Endothelial cell (in vitro differentiated cells): ENCODE measurements around the gene SKAP2. TPM values are rescaled to one million over a fixed set of nuclear protein-coding genes. Genes with fewer than 3 reads are reported as not detected.

ENCODE experiments used
- DNase-seq: peaks from one replicate; pipeline ENCODE4 v3.0.0; 2021; ENCODE audit warnings: low spot score
- H3K27ac Mint-ChIP-seq: one replicate; pipeline ENCODE4 v1.8.0; 2021; ENCODE audit warnings: mixed read lengths, inconsistent platforms; ENCODE audit not compliant: unreplicated experiment
- H3K27me3 Mint-ChIP-seq: one replicate; pipeline ENCODE4 v1.8.0; 2021; ENCODE audit warnings: mild to moderate bottlenecking, moderate library complexity, mixed read lengths, inconsistent platforms; ENCODE audit not compliant: unreplicated experiment
- H3K36me3 Mint-ChIP-seq: one replicate; pipeline ENCODE4 v1.8.0; 2021; ENCODE audit warnings: mild to moderate bottlenecking, low read depth, mixed read lengths, inconsistent platforms; ENCODE audit not compliant: unreplicated experiment
- H3K4me1 Mint-ChIP-seq: one replicate; pipeline ENCODE4 v1.8.0; 2021; ENCODE audit warnings: mild to moderate bottlenecking, mixed read lengths, inconsistent platforms; ENCODE audit not compliant: unreplicated experiment
- H3K4me3 Mint-ChIP-seq: one replicate; pipeline ENCODE4 v1.8.0; 2021; ENCODE audit warnings: mild to moderate bottlenecking, mixed read lengths, inconsistent platforms; ENCODE audit not compliant: unreplicated experiment
- H3K9me3 Mint-ChIP-seq: one replicate; pipeline ENCODE4 v1.8.0; 2021; ENCODE audit warnings: mixed read lengths, inconsistent platforms; ENCODE audit not compliant: unreplicated experiment
- total RNA-seq: library from RNA; stranded (reverse); fragmentation: NEBNext Ultra II Directional; extraction: Animal tissue kit (Norgen Biotek cat#: 25700); gene quantifications from one replicate; pipeline ENCODE4 v1.2.1, GENCODE V29; 2021; ENCODE audit not compliant: unreplicated experiment
- TF ChIP-seq, protein P1 (sequence below): fragments of 200-600 bp; sonication (generic); IDR thresholded peaks from one replicate; pipeline ENCODE4 v1.5.0; 2021; ENCODE audit warnings: antibody characterized with exemption; ENCODE audit not compliant: unreplicated experiment

SKAP2 gene
- total RNA-seq, 1 donor from 2014 or later = 24.7 TPM

DNA sequence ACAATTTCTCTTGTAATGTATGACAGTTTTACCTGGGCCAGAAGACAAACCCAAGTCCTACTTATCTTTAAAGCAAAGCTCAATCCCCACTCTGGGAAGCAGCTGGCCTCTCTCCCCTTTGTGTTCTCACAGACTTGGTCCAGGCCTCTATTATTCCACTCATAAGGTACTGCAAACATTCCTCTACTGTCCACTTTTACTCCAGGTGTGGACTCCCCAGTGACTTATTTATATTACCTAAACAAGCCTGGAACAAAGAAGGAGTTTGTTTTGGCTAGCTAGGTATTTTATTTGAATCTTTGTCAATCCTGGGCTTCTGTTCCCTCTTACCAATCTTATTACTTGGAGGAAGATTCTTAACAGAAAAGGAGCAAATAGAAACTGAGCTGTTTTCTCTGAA lies 163.5 kb downstream of the SKAP2 start:
- DNase-seq = no peak
- Mint-ChIP-seq H3K27me3 (no peaks in the 10 kb centered on the region), H3K4me3 (no peak overlapping the region), H3K27ac (no peak overlapping the region), H3K4me1 (peaks cover 10% of the 10 kb centered on the region), H3K9me3 (no peaks in the 10 kb centered on the region), H3K36me3 (no peaks in the 10 kb centered on the region)
- TF ChIP-seq, protein P1, sequence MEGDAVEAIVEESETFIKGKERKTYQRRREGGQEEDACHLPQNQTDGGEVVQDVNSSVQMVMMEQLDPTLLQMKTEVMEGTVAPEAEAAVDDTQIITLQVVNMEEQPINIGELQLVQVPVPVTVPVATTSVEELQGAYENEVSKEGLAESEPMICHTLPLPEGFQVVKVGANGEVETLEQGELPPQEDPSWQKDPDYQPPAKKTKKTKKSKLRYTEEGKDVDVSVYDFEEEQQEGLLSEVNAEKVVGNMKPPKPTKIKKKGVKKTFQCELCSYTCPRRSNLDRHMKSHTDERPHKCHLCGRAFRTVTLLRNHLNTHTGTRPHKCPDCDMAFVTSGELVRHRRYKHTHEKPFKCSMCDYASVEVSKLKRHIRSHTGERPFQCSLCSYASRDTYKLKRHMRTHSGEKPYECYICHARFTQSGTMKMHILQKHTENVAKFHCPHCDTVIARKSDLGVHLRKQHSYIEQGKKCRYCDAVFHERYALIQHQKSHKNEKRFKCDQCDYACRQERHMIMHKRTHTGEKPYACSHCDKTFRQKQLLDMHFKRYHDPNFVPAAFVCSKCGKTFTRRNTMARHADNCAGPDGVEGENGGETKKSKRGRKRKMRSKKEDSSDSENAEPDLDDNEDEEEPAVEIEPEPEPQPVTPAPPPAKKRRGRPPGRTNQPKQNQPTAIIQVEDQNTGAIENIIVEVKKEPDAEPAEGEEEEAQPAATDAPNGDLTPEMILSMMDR = no peak

DNA sequence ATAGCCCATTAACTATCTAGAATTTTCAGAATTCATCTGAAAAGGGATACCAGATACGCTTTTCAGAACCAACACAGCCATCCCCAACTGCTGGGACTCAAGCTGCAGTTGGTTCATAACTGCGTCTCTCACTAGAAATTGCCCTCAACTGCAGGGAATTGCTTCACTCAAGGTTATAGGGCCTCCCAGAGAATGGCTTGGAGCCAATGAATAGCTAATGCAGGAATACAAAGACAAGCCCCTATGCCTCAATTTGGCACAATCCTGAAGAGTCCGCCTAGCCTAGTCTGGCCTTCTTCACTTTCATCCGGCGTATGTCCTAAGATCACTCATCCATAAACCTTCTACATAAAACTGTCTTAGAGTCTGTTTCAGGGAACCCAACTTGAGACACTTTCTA lies 164.0 kb downstream of the SKAP2 start:
- Mint-ChIP-seq H3K36me3 (no peaks in the 10 kb centered on the region), H3K4me1 (peaks cover 12% of the 10 kb centered on the region), H3K27me3 (no peaks in the 10 kb centered on the region), H3K9me3 (no peaks in the 10 kb centered on the region), H3K4me3 (no peak overlapping the region), H3K27ac (no peak overlapping the region)
- TF ChIP-seq, protein P1 = no peak
- no peak for DNase-seq

DNA sequence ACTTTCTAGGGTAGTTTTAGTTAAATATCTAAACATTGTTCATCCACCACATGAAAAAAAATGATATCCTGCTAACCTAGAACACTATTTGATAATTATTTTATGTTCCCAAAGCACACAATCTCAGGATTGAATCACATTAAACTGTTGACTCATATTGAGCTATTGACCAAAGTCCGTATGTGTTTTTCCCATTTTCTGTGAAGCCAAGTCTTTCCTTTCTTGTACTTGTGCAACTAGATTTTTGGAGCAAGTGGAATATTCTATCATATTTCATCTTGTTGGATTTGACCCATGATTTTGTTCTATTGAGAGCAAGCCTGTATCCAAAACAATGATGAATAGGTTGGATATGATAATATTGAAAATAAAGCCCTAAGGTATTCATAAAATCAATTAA lies 164.6 kb downstream of the SKAP2 start:
- Mint-ChIP-seq H3K27ac (no peak overlapping the region), H3K4me3 (no peak overlapping the region), H3K9me3 (no peaks in the 10 kb centered on the region), H3K4me1 (peaks cover 13% of the 10 kb centered on the region), H3K36me3 (no peaks in the 10 kb centered on the region), H3K27me3 (no peaks in the 10 kb centered on the region)
- TF ChIP-seq, protein P1 = no peak
- no peak for DNase-seq

DNA sequence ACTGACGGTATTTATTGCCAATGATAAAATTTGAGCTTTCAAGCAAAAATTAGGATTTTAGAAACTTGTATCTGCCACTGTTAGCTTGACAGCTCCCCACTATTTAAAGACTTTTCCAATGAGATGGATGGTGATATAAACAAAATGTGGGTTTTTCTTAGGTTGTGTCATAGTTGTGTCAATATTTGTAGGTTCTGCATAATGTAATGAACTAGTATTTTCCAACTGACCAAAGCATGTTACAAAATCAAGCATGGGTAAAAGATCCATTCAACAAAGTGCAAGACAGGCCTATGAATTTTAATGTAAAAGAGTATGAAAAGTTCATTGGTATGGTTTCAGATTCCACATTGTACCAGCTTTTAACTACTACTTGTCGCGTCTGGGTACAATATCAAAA lies 165.6 kb downstream of the SKAP2 start:
- Mint-ChIP-seq H3K4me3 (no peak overlapping the region), H3K27ac (no peak overlapping the region), H3K4me1 (peaks cover 18% of the 10 kb centered on the region), H3K9me3 (no peaks in the 10 kb centered on the region), H3K36me3 (no peaks in the 10 kb centered on the region), H3K27me3 (no peaks in the 10 kb centered on the region)
- DNase-seq = no peak
- TF ChIP-seq, protein P1 = no peak

DNA sequence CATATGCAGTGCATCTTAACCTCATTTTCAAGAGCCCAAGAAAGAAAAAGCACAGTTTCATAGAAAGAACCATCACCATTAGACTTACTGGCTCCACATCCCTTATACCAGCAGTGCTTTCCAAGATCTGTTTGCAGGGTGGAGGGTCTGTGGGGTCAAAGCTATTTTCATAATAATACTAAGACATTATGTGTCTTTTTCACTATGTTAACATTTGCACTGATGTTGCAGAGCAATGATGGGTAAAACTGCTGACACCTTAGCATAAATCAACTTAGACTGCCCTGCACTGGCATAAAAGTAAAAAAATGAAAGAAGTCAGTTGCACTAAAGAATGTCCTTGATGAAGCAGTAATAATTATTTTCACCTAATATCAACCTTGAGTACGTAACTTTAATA lies 166.2 kb downstream of the SKAP2 start:
- H3K27ac Mint-ChIP-seq = no peak overlapping the region
- TF ChIP-seq, protein P1 = no peak
- H3K36me3 Mint-ChIP-seq = no peaks in the 10 kb centered on the region
- DNase-seq = no peak
- H3K9me3 Mint-ChIP-seq = no peaks in the 10 kb centered on the region
- peaks cover 20% of the 10 kb centered on the region for H3K4me1 Mint-ChIP-seq
- no peak overlapping the region for H3K4me3 Mint-ChIP-seq
- H3K27me3 Mint-ChIP-seq = no peaks in the 10 kb centered on the region
